Lower lobe of right lung (tissue), 2 donors: ENCODE data around the gene STK24. TPM values are rescaled to one million over a fixed set of nuclear protein-coding genes. Genes with fewer than 3 reads are reported as not detected.

Experiments
- ATAC-seq, 2 donors: fragments of 200-7000 bp; cut with Tn5 transposase; one replicate each; pipeline ENCODE4 v1.9.1; 2020 to 2022; ENCODE audit warnings: mild to moderate bottlenecking in 2 of 2, moderate library complexity in 2 of 2
- DNase-seq: peaks from one replicate; pipeline ENCODE4 v3.0.0-alpha.2; 2020
- H3K27ac ChIP-seq: fragments of 200-600 bp; one replicate; pipeline ENCODE4 v1.8.0; 2022
- H3K27me3 ChIP-seq: fragments of 200-600 bp; one replicate; pipeline ENCODE4 v1.8.0; 2022; ENCODE audit warnings: low read depth
- H3K36me3 ChIP-seq: fragments of 200-600 bp; one replicate; pipeline ENCODE4 v1.8.0; 2022; ENCODE audit warnings: mild to moderate bottlenecking
- H3K4me1 ChIP-seq: fragments of 200-600 bp; one replicate; pipeline ENCODE4 v1.8.0; 2022
- H3K4me3 ChIP-seq: fragments of 200-600 bp; one replicate; pipeline ENCODE4 v1.8.0; 2022; ENCODE audit warnings: mild to moderate bottlenecking
- H3K9me3 ChIP-seq: fragments of 200-600 bp; one replicate; pipeline ENCODE4 v1.8.0; 2022
- CTCF ChIP-seq: fragments of 200-600 bp; IDR thresholded peaks from one replicate; pipeline ENCODE4 v1.8.0; 2022; ENCODE audit warnings: antibody characterized with exemption, mild to moderate bottlenecking
- intact Hi-C: fragments of 100-400 bp; cut with DNase I; formaldehyde crosslinking; loops from one replicate; pipeline ENCODE4 v1.11.0; 2022
- total RNA-seq: library from RNA; stranded (reverse); fragmentation: NEBNext Ultra II Directional; extraction: Animal tissue kit (Norgen Biotek cat#: 25700); gene quantifications from one replicate; pipeline ENCODE4 v1.2.1, GENCODE V29; 2021
- donor health status: DM: no; HTN: yes; CAD: no; lungs with severe emphysema.

The STK24 gene
- total RNA-seq, 1 donor from 2014 or later = 94.5 TPM

- peak; percentile 48 to 58 for ATAC-seq
- DNase-seq = no peak
- Histone ChIP-seq H3K27me3 (no peaks in the 10 kb centered on the region), H3K27ac (no peak overlapping the region), H3K4me3 (no peak overlapping the region), H3K36me3 (peaks cover 89% of the 10 kb centered on the region), H3K4me1 (peaks cover under 1% of the 10 kb centered on the region), H3K9me3 (no peaks in the 10 kb centered on the region)
- intact Hi-C loops = no loop called here
- peak; percentile 64 for TF ChIP-seq CTCF
Measured at GRCh38 chr13:98466634-98467236, 110.2 kb downstream of the STK24 start.

GRCh38 chr13:98462946-98463345, 114.0 kb downstream of the STK24 start:
- no peak for DNase-seq
- intact Hi-C loops = no loop called here

GRCh38 chr13:98462241-98462882, 114.5 kb downstream of the STK24 start:
- Histone ChIP-seq H3K27me3 (no peaks in the 10 kb centered on the region), H3K4me3 (no peak overlapping the region), H3K36me3 (peaks cover 94% of the 10 kb centered on the region), H3K4me1 (no peaks in the 10 kb centered on the region), H3K27ac (no peak overlapping the region), H3K9me3 (no peaks in the 10 kb centered on the region)
- DNase-seq = no peak
- intact Hi-C loops = no loop called here
- ATAC-seq = no peak
- TF ChIP-seq CTCF = no peak

More at GRCh38 chr13:98462946-98463345, 114.0 kb downstream of the STK24 start:
- no peak for ATAC-seq
- Histone ChIP-seq H3K27ac (no peak overlapping the region), H3K9me3 (no peaks in the 10 kb centered on the region), H3K27me3 (no peaks in the 10 kb centered on the region), H3K36me3 (peaks cover 95% of the 10 kb centered on the region), H3K4me1 (no peaks in the 10 kb centered on the region), H3K4me3 (no peak overlapping the region)
- TF ChIP-seq CTCF = no peak

- Histone ChIP-seq H3K27ac (no peak overlapping the region), H3K27me3 (no peaks in the 10 kb centered on the region), H3K9me3 (no peaks in the 10 kb centered on the region), H3K36me3 (peaks cover 95% of the 10 kb centered on the region), H3K4me3 (no peak overlapping the region), H3K4me1 (no peaks in the 10 kb centered on the region)
- ATAC-seq (no peak), DNase-seq (no peak)
- TF ChIP-seq CTCF = no peak
- intact Hi-C loops = no loop called here
Measured at GRCh38 chr13:98461486-98462240, 115.2 kb downstream of the STK24 start.

- intact Hi-C loops = no loop called here
- DNase-seq (no peak), ATAC-seq (no peak)
Measured at GRCh38 chr13:98460516-98460915, 116.4 kb downstream of the STK24 start.

More at GRCh38 chr13:98460516-98460915, 116.4 kb downstream of the STK24 start:
- Histone ChIP-seq H3K27ac (no peak overlapping the region), H3K27me3 (no peaks in the 10 kb centered on the region), H3K4me3 (no peak overlapping the region), H3K9me3 (no peaks in the 10 kb centered on the region), H3K4me1 (no peaks in the 10 kb centered on the region), H3K36me3 (peaks cover 93% of the 10 kb centered on the region)
- TF ChIP-seq CTCF = no peak
